Measurements from ENCODE around the gene BCO2. TPM values are rescaled to one million over a fixed set of nuclear protein-coding genes. Genes with fewer than 3 reads are reported as not detected.

Gene BCO2
- total RNA-seq, 2 donors from 2014 or later = 0.24 to 1.0 TPM

DNA sequence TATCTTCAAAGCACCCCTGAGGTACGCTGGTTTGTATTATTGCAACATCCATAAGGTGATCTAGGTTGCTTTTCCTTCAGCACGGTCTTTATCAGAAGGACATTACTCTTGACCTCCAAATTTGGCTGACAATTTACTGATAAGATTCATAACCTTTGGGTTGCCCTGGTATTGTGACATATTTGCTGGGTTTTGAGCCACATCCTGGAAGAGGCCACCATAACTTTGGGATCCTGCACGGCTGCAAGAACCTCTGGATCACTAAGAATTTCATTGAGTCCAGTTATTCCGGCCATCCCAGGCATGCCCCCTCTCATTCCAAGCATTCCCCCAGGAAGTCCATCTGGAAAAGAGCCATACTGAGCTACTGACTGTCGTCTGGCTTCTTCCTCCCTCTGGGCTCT lies 91.9 kb downstream of the BCO2 start:
- Mint-ChIP-seq H3K36me3 (ENCODE audit: low read depth) (no peaks in the 10 kb centered on the region), H3K4me3 (no peak overlapping the region), H3K27me3 (ENCODE audit: insufficient read depth) (peaks cover 3% of the 10 kb centered on the region), H3K4me1 (peaks cover 4% of the 10 kb centered on the region), H3K9me3 (no peaks in the 10 kb centered on the region), H3K27ac (no peak overlapping the region)
- no peak overlapping the region for H3K4me3 ChIP-seq (ENCODE audit: low read length)
- TF ChIP-seq, protein P1, sequence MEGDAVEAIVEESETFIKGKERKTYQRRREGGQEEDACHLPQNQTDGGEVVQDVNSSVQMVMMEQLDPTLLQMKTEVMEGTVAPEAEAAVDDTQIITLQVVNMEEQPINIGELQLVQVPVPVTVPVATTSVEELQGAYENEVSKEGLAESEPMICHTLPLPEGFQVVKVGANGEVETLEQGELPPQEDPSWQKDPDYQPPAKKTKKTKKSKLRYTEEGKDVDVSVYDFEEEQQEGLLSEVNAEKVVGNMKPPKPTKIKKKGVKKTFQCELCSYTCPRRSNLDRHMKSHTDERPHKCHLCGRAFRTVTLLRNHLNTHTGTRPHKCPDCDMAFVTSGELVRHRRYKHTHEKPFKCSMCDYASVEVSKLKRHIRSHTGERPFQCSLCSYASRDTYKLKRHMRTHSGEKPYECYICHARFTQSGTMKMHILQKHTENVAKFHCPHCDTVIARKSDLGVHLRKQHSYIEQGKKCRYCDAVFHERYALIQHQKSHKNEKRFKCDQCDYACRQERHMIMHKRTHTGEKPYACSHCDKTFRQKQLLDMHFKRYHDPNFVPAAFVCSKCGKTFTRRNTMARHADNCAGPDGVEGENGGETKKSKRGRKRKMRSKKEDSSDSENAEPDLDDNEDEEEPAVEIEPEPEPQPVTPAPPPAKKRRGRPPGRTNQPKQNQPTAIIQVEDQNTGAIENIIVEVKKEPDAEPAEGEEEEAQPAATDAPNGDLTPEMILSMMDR (conservative IDR thresholded peaks at IDR 0.05) = no peak
- H3K9ac ChIP-seq (ENCODE audit: extremely low read depth, low read length, poor library complexity, severe bottlenecking) = no peak overlapping the region
- H3K9me3 ChIP-seq (ENCODE audit: control insufficient read depth, low read length) = no peaks in the 10 kb centered on the region
- WGBS, 2 experiments (ENCODE audit: insufficient coverage in 1 of 2, insufficient read length in 1 of 2) = 78 to 85% methylated on average over 4 to 5 of the region's 5 CpGs
- H3K4me1 ChIP-seq (ENCODE audit: control insufficient read depth, insufficient read depth, low read length) = no peaks in the 10 kb centered on the region
- no peaks in the 10 kb centered on the region for H3K36me3 ChIP-seq (ENCODE audit: control insufficient read depth, insufficient read depth, low read length)
- no peaks in the 10 kb centered on the region for H3K27me3 ChIP-seq (ENCODE audit: control insufficient read depth, insufficient read depth, low read length, poor library complexity, severe bottlenecking)
- no peak overlapping the region for H3K27ac ChIP-seq (ENCODE audit: low read depth, low read length)
- DNase-seq = no peak

DNA sequence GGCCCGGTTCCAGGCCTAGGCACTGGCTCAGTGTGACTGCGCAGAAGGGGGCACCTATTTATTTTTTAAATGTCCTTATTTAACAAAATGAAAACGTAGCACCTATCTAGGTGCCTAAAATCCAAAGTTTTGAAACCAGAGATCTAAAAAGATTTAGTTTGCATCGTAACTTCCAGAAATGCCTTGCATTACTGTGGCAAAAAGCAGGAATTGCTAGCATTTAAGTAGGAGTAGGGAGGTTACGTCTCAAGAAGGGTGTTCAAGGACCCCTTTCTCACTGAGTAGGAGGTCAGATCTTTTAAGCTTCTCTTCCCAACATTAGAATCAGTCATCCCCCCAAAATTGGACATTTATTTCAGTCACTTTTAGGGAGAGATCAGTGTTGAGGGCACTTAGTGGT lies 93.1 kb downstream of the BCO2 start:
- H3K36me3 Mint-ChIP-seq (ENCODE audit: low read depth) = no peaks in the 10 kb centered on the region
- H3K27me3 Mint-ChIP-seq (ENCODE audit: insufficient read depth) = peaks cover 5% of the 10 kb centered on the region
- no peaks in the 10 kb centered on the region for H3K9me3 ChIP-seq (ENCODE audit: control insufficient read depth, low read length)
- H3K27ac Mint-ChIP-seq = no peak overlapping the region
- no peak overlapping the region for H3K27ac ChIP-seq (ENCODE audit: low read depth, low read length)
- DNase-seq = no peak
- no peaks in the 10 kb centered on the region for H3K27me3 ChIP-seq (ENCODE audit: control insufficient read depth, insufficient read depth, low read length, poor library complexity, severe bottlenecking)
- no peaks in the 10 kb centered on the region for H3K4me1 ChIP-seq (ENCODE audit: control insufficient read depth, insufficient read depth, low read length)
- H3K4me3 Mint-ChIP-seq = no peak overlapping the region
- no peaks in the 10 kb centered on the region for H3K36me3 ChIP-seq (ENCODE audit: control insufficient read depth, insufficient read depth, low read length)
- no peaks in the 10 kb centered on the region for H3K9me3 Mint-ChIP-seq
- 78 to 100% methylated on average over 2 to 5 of the region's 5 CpGs for WGBS, 2 experiments (ENCODE audit: insufficient coverage in 1 of 2, insufficient read length in 1 of 2)
- no peak overlapping the region for H3K4me3 ChIP-seq (ENCODE audit: low read length)
- TF ChIP-seq, protein P1 (conservative IDR thresholded peaks at IDR 0.05) = no peak
- no peak overlapping the region for H3K9ac ChIP-seq (ENCODE audit: extremely low read depth, low read length, poor library complexity, severe bottlenecking)
- peaks cover 4% of the 10 kb centered on the region for H3K4me1 Mint-ChIP-seq

Other genes with a start within 250 kb of the BCO2 start
- 10 to 100 TPM; 12.0 to 14.5 TPM for gene DIXDC1, start 238.2 kb upstream of the BCO2 start, total RNA-seq
- 10 to 100 TPM; 46.1 to 53.2 TPM for gene DLAT, start 150.1 kb upstream of the BCO2 start, total RNA-seq
- 1 to 10 TPM; 1.5 to 1.9 TPM for gene PIH1D2, start 101.5 kb upstream of the BCO2 start, total RNA-seq
- 10 to 100 TPM; 22.9 to 24.7 TPM for gene NKAPD1, start 101.2 kb upstream of the BCO2 start, total RNA-seq
- gene TIMM8B, start 88.8 kb upstream of the BCO2 start, total RNA-seq = 10 to 100 TPM; 65.1 to 71.3 TPM
- gene SDHD, start 88.6 kb upstream of the BCO2 start, total RNA-seq = 10 to 100 TPM; 57.6 to 64.8 TPM
- gene IL18, start 11.4 kb upstream of the BCO2 start, total RNA-seq = under 1 TPM in 1 of 2 donors, not detected in 1; 1.00 TPM
- not detected for gene TEX12, start 8.1 kb upstream of the BCO2 start, total RNA-seq
- gene PTS, start 50.9 kb downstream of the BCO2 start, total RNA-seq = 10 to 100 TPM; 45.3 to 53.2 TPM
- not detected for gene PLET1, start 85.3 kb downstream of the BCO2 start, total RNA-seq